ENCODE data around the gene MFAP5.

DNA sequence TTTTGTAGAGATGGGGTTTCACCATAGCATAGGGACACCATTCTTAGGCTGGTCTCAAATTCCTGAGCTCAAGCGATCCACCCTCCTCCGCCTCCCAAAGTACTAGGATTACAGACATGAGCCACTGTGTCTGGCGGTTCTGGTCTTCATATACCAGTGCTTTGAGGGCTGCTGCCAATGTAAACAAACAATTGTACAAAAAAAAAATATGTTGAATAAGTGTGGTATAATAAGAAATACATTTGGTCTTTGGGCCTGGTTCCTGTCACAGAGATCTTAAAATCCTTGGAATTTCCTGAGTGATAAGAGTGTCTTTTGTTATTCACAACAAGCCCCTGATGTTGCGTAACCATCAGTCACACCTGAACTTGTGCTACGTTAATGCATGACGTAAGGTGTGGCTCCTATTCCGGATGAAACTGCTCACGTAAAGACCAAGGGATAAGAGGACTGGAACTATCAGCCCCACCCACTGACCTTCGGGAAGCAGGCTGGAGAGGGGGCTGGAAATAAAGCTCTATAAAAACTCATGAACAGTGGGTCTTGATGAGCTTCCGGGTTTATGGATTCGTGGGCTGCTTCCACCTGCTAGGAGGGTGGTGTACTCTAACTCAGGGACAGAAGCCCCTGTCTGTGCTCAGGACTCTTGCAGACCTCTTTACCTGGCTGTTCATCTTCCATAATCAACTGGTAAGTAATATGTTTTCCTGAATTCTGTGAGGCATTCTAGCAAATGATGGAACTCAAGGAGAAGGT lies 18.7 kb upstream of the MFAP5 start:
- TF ChIP-seq, protein P1, sequence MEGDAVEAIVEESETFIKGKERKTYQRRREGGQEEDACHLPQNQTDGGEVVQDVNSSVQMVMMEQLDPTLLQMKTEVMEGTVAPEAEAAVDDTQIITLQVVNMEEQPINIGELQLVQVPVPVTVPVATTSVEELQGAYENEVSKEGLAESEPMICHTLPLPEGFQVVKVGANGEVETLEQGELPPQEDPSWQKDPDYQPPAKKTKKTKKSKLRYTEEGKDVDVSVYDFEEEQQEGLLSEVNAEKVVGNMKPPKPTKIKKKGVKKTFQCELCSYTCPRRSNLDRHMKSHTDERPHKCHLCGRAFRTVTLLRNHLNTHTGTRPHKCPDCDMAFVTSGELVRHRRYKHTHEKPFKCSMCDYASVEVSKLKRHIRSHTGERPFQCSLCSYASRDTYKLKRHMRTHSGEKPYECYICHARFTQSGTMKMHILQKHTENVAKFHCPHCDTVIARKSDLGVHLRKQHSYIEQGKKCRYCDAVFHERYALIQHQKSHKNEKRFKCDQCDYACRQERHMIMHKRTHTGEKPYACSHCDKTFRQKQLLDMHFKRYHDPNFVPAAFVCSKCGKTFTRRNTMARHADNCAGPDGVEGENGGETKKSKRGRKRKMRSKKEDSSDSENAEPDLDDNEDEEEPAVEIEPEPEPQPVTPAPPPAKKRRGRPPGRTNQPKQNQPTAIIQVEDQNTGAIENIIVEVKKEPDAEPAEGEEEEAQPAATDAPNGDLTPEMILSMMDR (IDR thresholded peaks at IDR 0.05; ENCODE audit: low read length), result no peak
- TF ChIP-seq EZH2 (IDR thresholded peaks at IDR 0.05; ENCODE audit: borderline replicate concordance, low read length), result no peak
